PC-9 (cell line): ENCODE measurements around the gene TMPRSS11B.
"Not testable (repeated sequence)": the region's sequence is repeated elsewhere in the genome, so short reads cannot be mapped to it uniquely, and the experiment has no call there.

Experiments
- CTCF ChIP-seq: fragments of 200-600 bp; sonication (generic); conservative IDR thresholded peaks from 2 replicates; pipeline ENCODE4 v1.6.1; 2017; ENCODE audit warnings: mixed run types, antibody characterized with exemption, mild to moderate bottlenecking, moderate library complexity
- EZH2 ChIP-seq: fragments of 200-600 bp; sonication (generic); IDR thresholded peaks from 2 replicates; pipeline ENCODE4 v1.8.0; 2017; ENCODE audit warnings: antibody characterized with exemption, low read depth

DNA sequence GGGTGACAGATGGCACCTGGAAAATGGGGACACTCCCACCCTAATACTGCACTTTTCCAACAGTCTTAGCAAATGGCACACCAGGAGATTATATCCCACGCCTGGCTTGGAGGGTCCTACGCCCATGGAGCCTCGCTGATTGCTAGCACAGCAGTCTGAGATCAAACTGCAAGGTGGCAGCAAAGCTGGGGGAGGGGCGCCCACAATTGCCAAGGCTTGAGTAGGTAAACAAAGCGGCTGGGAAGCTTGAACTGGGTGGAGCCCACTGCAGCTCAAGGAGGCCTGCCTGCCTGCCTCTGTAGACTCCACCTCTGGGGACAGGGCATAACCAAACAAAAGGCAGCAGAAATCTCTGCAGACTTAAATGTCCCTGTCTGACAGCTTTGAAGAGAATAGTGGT lies 51.2 kb downstream of the TMPRSS11B start:
- TF ChIP-seq EZH2, CTCF: not testable (repeated sequence)
